Activated naive CD8-positive, alpha-beta T cell (primary cell): Measurements from ENCODE around the gene FAM83G.
"Not testable (repeated sequence)": the region's sequence is repeated elsewhere in the genome, so short reads cannot be mapped to it uniquely, and the experiment has no call there.

ENCODE experiments used
- H3K27ac Mint-ChIP-seq: one replicate; pipeline ENCODE4 v1.8.0; 2021; ENCODE audit warnings: mixed read lengths
- H3K27me3 Mint-ChIP-seq: one replicate; pipeline ENCODE4 v1.8.0; 2021; ENCODE audit warnings: mixed read lengths
- H3K36me3 Mint-ChIP-seq: one replicate; pipeline ENCODE4 v1.8.0; 2021; ENCODE audit warnings: mixed read lengths
- H3K4me1 Mint-ChIP-seq: one replicate; pipeline ENCODE4 v1.8.0; 2021; ENCODE audit warnings: low read depth, mixed read lengths
- H3K4me3 Mint-ChIP-seq: one replicate; pipeline ENCODE4 v1.8.0; 2021; ENCODE audit warnings: mild to moderate bottlenecking, mixed read lengths
- H3K9me3 Mint-ChIP-seq: one replicate; pipeline ENCODE4 v1.8.0; 2021; ENCODE audit warnings: low read depth, mixed read lengths

Gene FAM83G

GRCh38 chr17:18963126-18964017 lies 41.2 kb downstream of the FAM83G start:
- H3K4me3 Mint-ChIP-seq, result no peak overlapping the region
- H3K4me1 Mint-ChIP-seq, result peaks cover 17% of the 10 kb centered on the region
- H3K27me3 Mint-ChIP-seq, result no peaks in the 10 kb centered on the region
- no peak overlapping the region for H3K27ac Mint-ChIP-seq
- no peaks in the 10 kb centered on the region for H3K9me3 Mint-ChIP-seq
- H3K36me3 Mint-ChIP-seq, result no peaks in the 10 kb centered on the region

DNA sequence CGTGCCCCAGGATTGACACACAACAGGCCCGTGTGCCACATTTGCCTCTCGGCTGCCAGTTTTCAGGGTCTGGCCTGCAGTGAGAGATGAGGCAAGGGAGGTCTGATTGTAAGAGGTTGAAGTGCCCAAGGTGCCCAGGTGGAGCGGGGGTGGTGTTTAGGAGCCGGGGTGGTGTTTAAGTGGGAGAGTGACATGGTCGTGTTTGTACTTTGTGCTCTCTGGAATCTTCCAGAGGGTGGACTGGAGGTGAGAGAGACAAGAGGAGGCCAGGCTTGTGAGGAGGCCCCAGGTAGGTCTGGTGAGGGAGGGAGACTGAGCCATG lies 42.1 kb downstream of the FAM83G start:
- H3K4me3 Mint-ChIP-seq, result no peak overlapping the region
- peaks cover 20% of the 10 kb centered on the region for H3K4me1 Mint-ChIP-seq
- no peaks in the 10 kb centered on the region for H3K36me3 Mint-ChIP-seq
- H3K27ac Mint-ChIP-seq, result no peak overlapping the region
- no peaks in the 10 kb centered on the region for H3K9me3 Mint-ChIP-seq
- H3K27me3 Mint-ChIP-seq, result no peaks in the 10 kb centered on the region

DNA sequence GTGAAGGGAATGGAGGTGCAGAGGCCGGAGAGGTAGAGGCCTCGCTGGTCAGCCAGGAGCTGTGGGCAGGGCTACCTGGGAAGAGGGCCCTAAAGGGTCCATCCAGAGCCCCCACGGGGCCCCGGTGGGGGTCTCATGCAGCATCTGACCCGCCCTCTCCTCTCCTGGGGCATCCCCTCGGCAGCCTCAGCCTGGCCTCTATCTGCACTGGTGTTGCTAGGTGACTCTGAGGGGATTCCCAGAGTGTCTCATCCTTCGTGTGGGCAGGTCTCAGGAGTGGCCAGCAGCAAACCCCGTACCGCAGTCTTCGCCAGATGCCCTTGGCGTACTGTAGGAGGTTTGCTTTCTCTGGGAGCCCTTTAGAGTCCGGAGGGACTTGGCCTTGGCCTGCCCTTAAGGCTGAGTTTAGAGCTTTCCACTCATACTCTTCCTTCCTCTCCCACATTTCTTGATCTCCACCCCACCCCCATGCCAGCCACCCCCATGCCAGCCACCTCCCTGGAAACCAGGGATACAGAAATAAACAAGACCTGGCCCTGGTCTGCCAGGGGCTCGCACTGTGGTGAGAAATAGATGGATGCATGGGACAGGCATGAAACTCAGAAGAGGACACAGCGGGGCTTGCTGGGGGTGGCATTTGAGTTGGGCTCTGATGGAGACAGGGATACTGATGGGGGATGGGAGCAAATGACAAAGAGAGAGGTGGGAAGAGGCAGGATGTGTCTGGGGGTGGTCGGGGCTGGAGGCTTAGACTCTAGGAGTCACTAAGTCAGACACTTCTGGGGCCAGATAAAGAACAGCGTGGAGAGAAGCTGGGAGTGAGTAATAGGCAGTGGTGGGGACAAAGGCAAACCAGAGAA lies 42.7 kb downstream of the FAM83G start:
- H3K4me3 Mint-ChIP-seq, result no peak overlapping the region
- no peaks in the 10 kb centered on the region for H3K27me3 Mint-ChIP-seq
- no peaks in the 10 kb centered on the region for H3K9me3 Mint-ChIP-seq
- H3K36me3 Mint-ChIP-seq, result no peaks in the 10 kb centered on the region
- peaks cover 22% of the 10 kb centered on the region for H3K4me1 Mint-ChIP-seq
- H3K27ac Mint-ChIP-seq, result no peak overlapping the region

- H3K36me3 Mint-ChIP-seq, result no peaks in the 10 kb centered on the region
- H3K4me3 Mint-ChIP-seq, result no peak overlapping the region
- H3K27ac Mint-ChIP-seq, result no peak overlapping the region
- H3K4me1 Mint-ChIP-seq, result peaks cover 28% of the 10 kb centered on the region
- no peaks in the 10 kb centered on the region for H3K9me3 Mint-ChIP-seq
- no peaks in the 10 kb centered on the region for H3K27me3 Mint-ChIP-seq
Measured at GRCh38 chr17:18960803-18961511, 43.6 kb downstream of the FAM83G start.

- H3K27ac Mint-ChIP-seq, result no peak overlapping the region
- no peaks in the 10 kb centered on the region for H3K27me3 Mint-ChIP-seq
Measured at GRCh38 chr17:18960241-18960665, 44.3 kb downstream of the FAM83G start.

DNA sequence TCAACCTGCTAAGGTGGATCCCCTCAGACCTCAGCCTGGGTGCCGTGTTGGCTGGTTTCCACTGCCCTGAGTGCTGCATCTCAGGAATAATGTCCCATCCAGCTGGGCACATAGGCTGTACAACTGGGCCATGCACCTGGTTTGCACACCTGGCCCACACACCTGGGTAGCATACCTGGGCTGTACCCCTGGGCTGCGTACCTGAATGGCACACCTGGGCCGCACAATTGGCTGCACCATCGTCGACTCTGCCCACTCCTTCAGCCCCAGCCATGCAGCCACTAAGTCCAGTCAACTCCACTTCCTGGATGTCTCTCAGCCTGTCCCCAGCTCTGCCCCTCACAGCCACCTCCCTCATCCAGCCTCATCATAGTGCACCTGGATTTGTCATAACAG lies 44.7 kb downstream of the FAM83G start:
- no peaks in the 10 kb centered on the region for H3K9me3 Mint-ChIP-seq
- H3K4me3 Mint-ChIP-seq, result no peak overlapping the region
- H3K36me3 Mint-ChIP-seq, result no peaks in the 10 kb centered on the region
- H3K27ac Mint-ChIP-seq, result no peak overlapping the region
- H3K4me1 Mint-ChIP-seq, result peaks cover 35% of the 10 kb centered on the region
- no peaks in the 10 kb centered on the region for H3K27me3 Mint-ChIP-seq

More at GRCh38 chr17:18960241-18960665, 44.3 kb downstream of the FAM83G start:
- no peak overlapping the region for H3K4me3 Mint-ChIP-seq
- no peaks in the 10 kb centered on the region for H3K36me3 Mint-ChIP-seq
- H3K4me1 Mint-ChIP-seq, result peaks cover 32% of the 10 kb centered on the region
- no peaks in the 10 kb centered on the region for H3K9me3 Mint-ChIP-seq

- no peak overlapping the region for H3K27ac Mint-ChIP-seq
- no peak overlapping the region for H3K4me3 Mint-ChIP-seq
- peaks cover 40% of the 10 kb centered on the region for H3K4me1 Mint-ChIP-seq
- H3K36me3 Mint-ChIP-seq, result no peaks in the 10 kb centered on the region
- H3K9me3 Mint-ChIP-seq, result no peaks in the 10 kb centered on the region
- H3K27me3 Mint-ChIP-seq, result no peaks in the 10 kb centered on the region
Measured at GRCh38 chr17:18959071-18959844, 45.3 kb downstream of the FAM83G start.

- no peaks in the 10 kb centered on the region for H3K27me3 Mint-ChIP-seq
- no peak overlapping the region for H3K27ac Mint-ChIP-seq
- H3K9me3 Mint-ChIP-seq, result no peaks in the 10 kb centered on the region
- no peaks in the 10 kb centered on the region for H3K36me3 Mint-ChIP-seq
- no peak overlapping the region for H3K4me3 Mint-ChIP-seq
- H3K4me1 Mint-ChIP-seq, result peaks cover 47% of the 10 kb centered on the region
Measured at GRCh38 chr17:18958611-18959010, 46.0 kb downstream of the FAM83G start.

DNA sequence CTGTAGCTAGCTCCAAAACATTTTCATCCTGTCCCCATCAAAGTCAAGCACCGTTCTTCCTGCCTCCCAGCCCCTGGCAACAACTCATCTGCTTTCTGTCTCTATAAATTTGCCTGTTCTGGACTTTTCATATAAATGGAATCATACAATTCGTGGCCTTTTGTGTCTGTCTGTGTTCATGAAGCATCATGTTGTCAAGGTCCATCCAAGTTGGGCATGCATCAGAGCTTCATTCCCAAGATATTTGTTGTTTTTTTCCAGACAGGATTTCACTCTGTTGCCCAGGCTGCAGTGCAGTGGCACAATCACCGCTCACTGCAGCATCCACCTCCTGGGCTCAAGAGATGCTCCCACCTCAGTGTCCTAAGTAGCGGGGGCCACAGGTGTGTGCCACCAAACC lies 46.7 kb downstream of the FAM83G start:
- no peaks in the 10 kb centered on the region for H3K27me3 Mint-ChIP-seq
- H3K9me3 Mint-ChIP-seq, result no peaks in the 10 kb centered on the region
- H3K4me3 Mint-ChIP-seq, result no peak overlapping the region
- H3K4me1 Mint-ChIP-seq, result peaks cover 50% of the 10 kb centered on the region
- H3K27ac Mint-ChIP-seq, result no peak overlapping the region
- no peaks in the 10 kb centered on the region for H3K36me3 Mint-ChIP-seq

DNA sequence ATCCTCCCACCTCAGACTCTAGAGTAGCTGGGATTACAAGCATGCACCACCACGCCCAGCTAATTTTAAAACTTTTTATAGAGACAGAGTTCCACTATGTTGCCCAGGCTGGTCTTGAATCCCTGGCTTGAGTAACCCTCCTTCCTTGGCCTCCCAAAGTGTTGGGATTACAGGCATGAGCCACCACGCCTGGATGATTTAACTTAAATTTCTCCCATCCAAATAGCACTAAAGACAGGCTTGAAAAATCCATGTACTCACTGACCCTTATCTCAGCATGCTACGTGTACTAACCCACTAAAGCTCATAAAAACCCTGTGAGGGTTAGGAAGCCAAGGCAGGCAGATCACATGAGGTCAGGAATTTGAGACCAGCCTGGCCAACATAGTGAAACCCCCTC lies 48.0 kb downstream of the FAM83G start:
- no peaks in the 10 kb centered on the region for H3K27me3 Mint-ChIP-seq
- no peak overlapping the region for H3K4me3 Mint-ChIP-seq
- peaks cover 42% of the 10 kb centered on the region for H3K4me1 Mint-ChIP-seq
- H3K36me3 Mint-ChIP-seq, result no peaks in the 10 kb centered on the region
- H3K27ac Mint-ChIP-seq, result no peak overlapping the region
- H3K9me3 Mint-ChIP-seq, result no peaks in the 10 kb centered on the region

DNA sequence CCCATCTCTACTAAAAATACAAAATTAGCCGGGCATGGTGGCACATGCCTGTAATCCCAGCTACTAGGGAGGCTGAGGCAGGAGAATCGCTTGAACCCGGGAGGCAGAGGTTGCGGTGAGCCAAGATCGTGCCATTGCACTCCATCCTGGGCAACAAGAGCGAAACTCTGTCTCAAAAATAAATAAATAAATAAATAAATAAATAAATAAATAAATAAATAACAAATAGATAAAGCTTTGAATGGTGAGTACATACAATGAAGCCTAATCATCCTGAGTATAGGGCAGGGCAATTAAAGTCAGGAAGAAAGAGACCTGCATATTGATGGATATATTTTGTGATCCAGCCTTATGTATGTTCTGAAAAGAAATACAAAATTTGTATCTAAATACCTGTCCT lies 48.5 kb downstream of the FAM83G start:
- H3K36me3 Mint-ChIP-seq, H3K9me3 Mint-ChIP-seq: not testable (repeated sequence)
- H3K4me1 Mint-ChIP-seq, result peaks cover 40% of the 10 kb centered on the region

DNA sequence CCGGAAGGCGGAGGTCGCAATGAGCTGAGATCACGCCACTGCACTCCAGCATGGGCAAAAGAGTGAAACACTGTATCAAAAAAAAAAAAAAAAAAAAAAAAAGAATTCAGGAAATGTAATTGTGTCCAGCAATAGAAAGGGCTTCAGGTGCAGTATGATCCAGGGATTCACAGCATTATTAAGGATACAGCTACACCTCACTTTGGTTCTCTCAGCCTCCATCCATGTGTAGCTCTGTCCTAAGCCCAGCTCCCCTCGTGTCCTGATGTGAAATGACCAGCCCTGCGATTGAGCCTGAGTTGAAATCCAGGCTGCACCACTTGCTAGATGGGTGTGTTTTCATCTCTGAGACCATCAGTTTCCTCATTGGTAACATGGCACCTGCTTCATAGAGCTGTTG lies 49.6 kb downstream of the FAM83G start:
- Mint-ChIP-seq H3K9me3 (no peaks in the 10 kb centered on the region), H3K4me3 (no peak overlapping the region), H3K27ac (peak overlapping the region; percentile 83), H3K36me3 (no peaks in the 10 kb centered on the region), H3K4me1 (peaks cover 37% of the 10 kb centered on the region), H3K27me3 (no peaks in the 10 kb centered on the region)

More for the DNA sequence above, 48.5 kb downstream of the FAM83G start:
- not testable (repeated sequence) for H3K27ac Mint-ChIP-seq, H3K27me3 Mint-ChIP-seq, H3K4me3 Mint-ChIP-seq

DNA sequence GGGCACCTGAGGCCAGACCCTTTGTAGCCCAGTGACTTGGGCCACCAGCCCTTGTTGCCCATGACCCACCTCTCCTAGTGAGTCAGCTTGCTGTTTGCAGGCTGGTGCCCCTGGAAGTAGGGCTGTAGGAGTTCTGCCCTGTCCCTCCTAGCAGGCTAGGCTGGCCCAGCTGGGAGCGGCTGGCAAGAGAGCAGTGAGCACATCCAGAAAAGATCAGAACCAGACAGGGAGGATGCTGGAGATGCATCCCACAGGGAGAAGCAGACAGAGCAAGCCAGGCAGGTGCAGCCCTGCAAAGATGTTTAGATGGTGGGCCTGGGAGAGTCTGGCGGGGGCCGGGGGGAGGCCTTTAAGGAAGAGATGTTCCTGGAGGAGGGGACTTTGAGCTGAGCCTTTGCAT lies 50.2 kb downstream of the FAM83G start:
- no peaks in the 10 kb centered on the region for H3K36me3 Mint-ChIP-seq
- no peaks in the 10 kb centered on the region for H3K27me3 Mint-ChIP-seq
- H3K9me3 Mint-ChIP-seq, result no peaks in the 10 kb centered on the region
- H3K4me3 Mint-ChIP-seq, result no peak overlapping the region
- peaks cover 37% of the 10 kb centered on the region for H3K4me1 Mint-ChIP-seq
- H3K27ac Mint-ChIP-seq, result no peak overlapping the region

- H3K36me3 Mint-ChIP-seq, result no peaks in the 10 kb centered on the region
- H3K4me3 Mint-ChIP-seq, result no peak overlapping the region
- H3K27ac Mint-ChIP-seq, result no peak overlapping the region
- no peaks in the 10 kb centered on the region for H3K27me3 Mint-ChIP-seq
- H3K4me1 Mint-ChIP-seq, result peaks cover 37% of the 10 kb centered on the region
- H3K9me3 Mint-ChIP-seq, result no peaks in the 10 kb centered on the region
Measured at GRCh38 chr17:18953231-18953728, 51.3 kb downstream of the FAM83G start.
